Occipital lobe (tissue), 2 donors: Measurements from ENCODE around the gene YWHAG. TPM values are rescaled to one million over a fixed set of nuclear protein-coding genes. Genes with fewer than 3 reads are reported as not detected.
A peak's percentile ranks its signal among the peaks of the same experiment; 100 is the strongest.
"Not testable (repeated sequence)": the region's sequence is repeated elsewhere in the genome, so short reads cannot be mapped to it uniquely, and the experiment has no call there.

Experiments
- DNase-seq: peaks from one replicate; lab custom pipeline; 2025; lab: John Stamatoyannopoulos, UW
- total RNA-seq: library from RNA; depleted of rRNA; stranded (reverse); fragments of >200 nt; gene quantifications from one replicate; pipeline ENCODE4 v1.2.3, GENCODE V29; 2014

YWHAG gene
- total RNA-seq, 1 donor from 2014 or later, result 387 TPM

GRCh38 chr7:76296743-76297740 is 61.7 kb downstream of the YWHAG start:
- peak; percentile 20 for DNase-seq

GRCh38 chr7:76294344-76295024 is 64.3 kb downstream of the YWHAG start:
- peak; percentile 91 for DNase-seq

GRCh38 chr7:76293407-76293901 is 65.3 kb downstream of the YWHAG start:
- no peak for DNase-seq

GRCh38 chr7:76292911-76293310 is 65.9 kb downstream of the YWHAG start:
- DNase-seq, result not testable (repeated sequence)

GRCh38 chr7:76292213-76292573 is 66.6 kb downstream of the YWHAG start:
- DNase-seq, result no peak

GRCh38 chr7:76291351-76292212 is 67.2 kb downstream of the YWHAG start:
- peak; percentile 90 for DNase-seq

- not testable (repeated sequence) for DNase-seq
Observed at GRCh38 chr7:76290847-76291350, 67.9 kb downstream of the YWHAG start.

- no peak for DNase-seq
Observed at GRCh38 chr7:76286842-76287403, 71.9 kb downstream of the YWHAG start.

GRCh38 chr7:76285604-76286374 is 73.0 kb downstream of the YWHAG start:
- no peak for DNase-seq

GRCh38 chr7:76283254-76284159 is 75.3 kb downstream of the YWHAG start:
- DNase-seq, result no peak

- DNase-seq, result no peak
Observed at GRCh38 chr7:76282344-76283253, 76.2 kb downstream of the YWHAG start.

GRCh38 chr7:76281706-76282343 is 77.0 kb downstream of the YWHAG start:
- no peak for DNase-seq

- no peak for DNase-seq
Observed at GRCh38 chr7:76281006-76281705, 77.6 kb downstream of the YWHAG start.

GRCh38 chr7:76280408-76280807 is 78.4 kb downstream of the YWHAG start:
- no peak for DNase-seq

- DNase-seq, result no peak
Observed at GRCh38 chr7:76278540-76278939, 80.3 kb downstream of the YWHAG start.
